ENCODE measurements around the gene NFATC2. TPM values are rescaled to one million over a fixed set of nuclear protein-coding genes. Genes with fewer than 3 reads are reported as not detected.

Gene NFATC2
- total RNA-seq, 1 donor from 2014 or later = 7.6 TPM

DNA sequence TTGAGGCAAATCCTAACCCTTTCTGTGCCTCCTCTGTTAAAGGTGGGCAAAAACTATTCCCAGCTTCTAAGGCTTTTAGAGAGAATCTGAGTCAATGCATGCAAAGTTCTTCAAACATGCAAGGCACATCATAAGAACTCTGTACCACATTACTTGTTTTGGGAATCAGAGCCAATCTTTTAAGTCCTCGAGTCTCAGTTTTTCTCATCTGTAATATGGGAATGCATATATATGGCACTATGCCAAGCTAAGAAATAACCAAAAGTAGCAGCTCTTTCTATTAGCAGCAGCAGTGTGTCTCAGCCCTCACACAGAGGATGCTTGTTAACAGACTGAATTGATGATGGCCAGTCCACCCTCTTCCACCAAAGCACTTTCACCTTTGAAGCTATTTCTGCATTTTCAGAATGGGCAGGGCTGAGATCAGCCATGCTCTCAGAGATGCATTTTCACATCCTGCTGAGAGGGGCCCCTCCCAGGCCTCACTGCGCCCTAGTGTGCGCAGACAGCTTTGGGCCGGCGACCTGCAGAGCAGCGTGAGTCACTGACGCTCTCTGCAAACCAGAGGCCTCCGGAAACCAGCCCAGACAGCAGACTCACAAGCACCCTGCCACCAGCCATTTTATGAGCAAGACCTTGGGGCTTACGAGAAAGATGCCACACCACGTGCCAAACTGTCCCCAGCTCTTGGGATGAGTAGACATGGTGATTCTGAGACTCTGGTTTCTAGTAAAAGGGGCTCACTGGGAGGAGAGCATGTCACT, 138.0 kb downstream of the NFATC2 start:
- Histone ChIP-seq H3K27ac (peak overlapping the region; percentile 36), H3K27me3 (no peaks in the 10 kb centered on the region), H3K4me3 (no peak overlapping the region), H3K4me1 (peaks cover 6% of the 10 kb centered on the region), H3K36me3 (no peaks in the 10 kb centered on the region), H3K9me3 (no peaks in the 10 kb centered on the region)
- TF ChIP-seq, protein P1, sequence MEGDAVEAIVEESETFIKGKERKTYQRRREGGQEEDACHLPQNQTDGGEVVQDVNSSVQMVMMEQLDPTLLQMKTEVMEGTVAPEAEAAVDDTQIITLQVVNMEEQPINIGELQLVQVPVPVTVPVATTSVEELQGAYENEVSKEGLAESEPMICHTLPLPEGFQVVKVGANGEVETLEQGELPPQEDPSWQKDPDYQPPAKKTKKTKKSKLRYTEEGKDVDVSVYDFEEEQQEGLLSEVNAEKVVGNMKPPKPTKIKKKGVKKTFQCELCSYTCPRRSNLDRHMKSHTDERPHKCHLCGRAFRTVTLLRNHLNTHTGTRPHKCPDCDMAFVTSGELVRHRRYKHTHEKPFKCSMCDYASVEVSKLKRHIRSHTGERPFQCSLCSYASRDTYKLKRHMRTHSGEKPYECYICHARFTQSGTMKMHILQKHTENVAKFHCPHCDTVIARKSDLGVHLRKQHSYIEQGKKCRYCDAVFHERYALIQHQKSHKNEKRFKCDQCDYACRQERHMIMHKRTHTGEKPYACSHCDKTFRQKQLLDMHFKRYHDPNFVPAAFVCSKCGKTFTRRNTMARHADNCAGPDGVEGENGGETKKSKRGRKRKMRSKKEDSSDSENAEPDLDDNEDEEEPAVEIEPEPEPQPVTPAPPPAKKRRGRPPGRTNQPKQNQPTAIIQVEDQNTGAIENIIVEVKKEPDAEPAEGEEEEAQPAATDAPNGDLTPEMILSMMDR (IDR thresholded peaks at IDR 0.05) = no peak
- peak; percentile 67 for DNase-seq
- ATAC-seq = peak; percentile 73
- intact Hi-C loops (cut with DNase I) = no loop called here

DNA sequence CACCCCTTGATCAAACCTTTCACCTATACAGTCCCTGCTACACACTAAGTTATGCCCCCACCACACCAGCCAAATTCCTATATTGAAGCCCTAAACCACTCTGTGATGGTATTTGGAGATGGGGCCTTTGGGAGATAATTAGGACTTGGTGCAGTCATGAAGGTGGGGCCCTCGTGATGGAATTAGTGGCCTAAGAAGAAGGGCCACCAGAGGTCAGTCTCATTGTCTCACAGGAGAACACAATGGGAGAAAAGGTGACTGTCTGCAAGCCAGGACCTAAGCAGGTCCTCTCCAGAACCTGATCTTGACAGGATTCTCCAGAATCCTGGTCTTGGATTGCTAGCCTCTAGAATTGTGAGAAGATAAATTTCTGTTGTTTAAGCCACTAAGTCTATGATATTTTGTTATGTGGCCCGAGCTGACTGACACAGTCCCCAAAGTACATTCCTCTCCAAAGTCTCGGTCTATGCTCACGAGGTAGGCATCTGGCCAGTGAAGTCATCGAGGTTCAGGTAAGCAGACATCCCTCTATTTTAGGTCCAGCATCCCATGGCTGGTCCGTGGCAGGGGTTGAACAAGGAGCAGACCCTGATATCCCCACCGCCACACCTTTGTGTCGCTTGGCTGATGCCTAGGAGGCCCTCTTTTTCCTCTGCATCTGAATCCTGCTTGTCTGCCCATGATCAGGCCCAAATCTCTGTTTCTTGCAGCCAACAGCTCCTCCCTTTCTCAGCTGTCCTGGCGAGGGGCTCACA, 138.9 kb downstream of the NFATC2 start:
- DNase-seq (peak; percentile 19), ATAC-seq (no peak)
- intact Hi-C loops (cut with DNase I) = no loop called here
- no peaks in the 10 kb centered on the region for H3K9me3 ChIP-seq
- peaks cover 6% of the 10 kb centered on the region for H3K4me1 ChIP-seq
- H3K36me3 ChIP-seq = no peaks in the 10 kb centered on the region
- TF ChIP-seq, protein P1 (IDR thresholded peaks at IDR 0.05) = no peak
- no peak overlapping the region for H3K27ac ChIP-seq
- no peak overlapping the region for H3K4me3 ChIP-seq
- H3K27me3 ChIP-seq = no peaks in the 10 kb centered on the region

DNA sequence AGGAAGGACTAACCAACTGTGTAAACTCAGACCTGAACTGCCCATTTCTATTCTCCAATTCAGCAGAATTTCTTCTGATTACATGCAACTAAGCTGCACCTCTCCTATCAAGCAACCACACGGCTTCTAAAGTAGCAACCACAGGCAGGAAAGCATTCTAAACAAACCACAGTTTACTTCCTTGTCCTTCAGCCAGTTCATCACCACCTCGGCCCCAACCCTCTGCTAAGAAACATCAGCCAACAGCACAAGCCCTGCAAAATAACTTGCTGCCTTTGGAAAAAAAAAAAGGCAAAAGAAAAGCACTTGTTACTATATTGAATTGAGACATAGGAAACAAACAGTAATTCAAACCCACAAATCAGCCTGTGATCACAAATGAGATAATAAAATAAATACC, 140.3 kb downstream of the NFATC2 start:
- intact Hi-C loops (cut with DNase I) = no loop called here
- no peaks in the 10 kb centered on the region for H3K9me3 ChIP-seq
- ATAC-seq = peak; percentile 12
- TF ChIP-seq, protein P1 (IDR thresholded peaks at IDR 0.05) = no peak
- no peaks in the 10 kb centered on the region for H3K36me3 ChIP-seq
- no peak overlapping the region for H3K27ac ChIP-seq
- peak; percentile 32 for DNase-seq
- H3K4me3 ChIP-seq = no peak overlapping the region
- peaks cover 6% of the 10 kb centered on the region for H3K4me1 ChIP-seq
- no peaks in the 10 kb centered on the region for H3K27me3 ChIP-seq

DNA sequence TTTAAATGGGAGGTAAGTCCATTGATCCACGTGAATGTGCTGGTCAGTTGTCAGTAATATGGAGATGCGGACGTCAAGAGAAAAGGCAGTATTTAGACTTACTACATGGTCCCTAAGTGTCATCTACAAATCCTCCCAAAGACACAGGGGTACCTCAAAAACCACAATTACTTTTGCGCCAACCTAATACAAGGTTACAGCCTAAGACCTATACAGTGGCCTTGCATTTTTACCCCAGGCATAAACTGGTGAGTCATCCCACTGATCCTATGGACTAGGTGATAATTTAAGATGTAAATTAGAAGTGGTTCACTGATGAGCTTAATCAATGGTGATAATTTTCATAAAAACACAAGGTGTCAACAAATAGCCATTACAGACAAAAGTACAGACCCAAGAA, 141.0 kb downstream of the NFATC2 start:
- no peaks in the 10 kb centered on the region for H3K27me3 ChIP-seq
- ATAC-seq (no peak), DNase-seq (no peak)
- peaks cover 6% of the 10 kb centered on the region for H3K4me1 ChIP-seq
- H3K36me3 ChIP-seq = no peaks in the 10 kb centered on the region
- H3K27ac ChIP-seq = no peak overlapping the region
- no peaks in the 10 kb centered on the region for H3K9me3 ChIP-seq
- TF ChIP-seq, protein P1 (IDR thresholded peaks at IDR 0.05) = no peak
- no peak overlapping the region for H3K4me3 ChIP-seq
- intact Hi-C loops (cut with DNase I) = no loop called here

DNA sequence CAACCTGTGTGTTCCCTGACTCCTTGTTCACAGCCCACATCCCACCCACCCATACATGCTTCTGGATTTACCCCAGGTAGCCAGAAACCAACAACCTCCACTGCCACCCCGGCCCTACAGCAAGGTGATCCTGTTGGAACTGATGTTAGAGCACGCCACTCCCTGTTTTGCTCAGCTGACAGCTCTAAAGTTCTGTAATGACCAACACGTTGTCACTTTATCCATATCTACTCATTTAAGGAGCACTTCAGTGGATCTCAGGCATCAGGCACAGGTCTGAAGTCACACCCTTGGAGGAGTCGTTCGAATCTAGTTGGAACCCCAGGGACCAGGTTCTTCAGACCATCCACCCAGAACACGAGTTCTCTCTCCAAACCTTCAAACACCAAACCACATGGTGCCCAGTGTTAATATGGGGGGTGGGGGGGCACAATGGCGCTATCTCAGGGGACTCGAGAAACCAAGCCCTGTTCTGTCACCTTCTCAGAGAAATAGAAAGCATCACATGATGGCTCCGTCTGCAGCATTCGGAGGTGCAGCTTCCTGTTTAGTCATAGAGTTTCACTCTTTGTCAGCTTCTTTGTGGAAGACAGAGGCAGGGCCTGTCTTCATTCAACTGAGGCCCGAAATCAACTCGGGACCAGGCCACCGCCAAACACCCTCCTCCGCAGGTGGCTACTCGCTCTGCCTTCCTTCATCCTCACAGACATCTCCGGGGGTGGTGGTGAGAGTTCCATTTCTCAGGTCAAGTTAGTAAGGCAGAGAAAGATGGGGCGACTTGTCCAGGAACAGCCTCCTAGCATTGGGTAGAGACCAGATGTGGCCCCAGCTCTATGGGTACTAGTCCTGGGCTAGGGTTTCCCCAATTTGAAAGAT, 142.2 kb downstream of the NFATC2 start:
- no peaks in the 10 kb centered on the region for H3K9me3 ChIP-seq
- H3K27me3 ChIP-seq = no peaks in the 10 kb centered on the region
- intact Hi-C loops (cut with DNase I) = no loop called here
- ATAC-seq (peak; percentile 48), DNase-seq (peak; percentile 56)
- TF ChIP-seq, protein P1 (IDR thresholded peaks at IDR 0.05) = no peak
- H3K27ac ChIP-seq = peak overlapping the region; percentile 51
- H3K4me3 ChIP-seq = no peak overlapping the region
- peaks cover 6% of the 10 kb centered on the region for H3K4me1 ChIP-seq
- H3K36me3 ChIP-seq = no peaks in the 10 kb centered on the region

Measured in upper lobe of right lung (tissue), 1 donor.